Measurements from ENCODE around the gene MRPS23.

DNA sequence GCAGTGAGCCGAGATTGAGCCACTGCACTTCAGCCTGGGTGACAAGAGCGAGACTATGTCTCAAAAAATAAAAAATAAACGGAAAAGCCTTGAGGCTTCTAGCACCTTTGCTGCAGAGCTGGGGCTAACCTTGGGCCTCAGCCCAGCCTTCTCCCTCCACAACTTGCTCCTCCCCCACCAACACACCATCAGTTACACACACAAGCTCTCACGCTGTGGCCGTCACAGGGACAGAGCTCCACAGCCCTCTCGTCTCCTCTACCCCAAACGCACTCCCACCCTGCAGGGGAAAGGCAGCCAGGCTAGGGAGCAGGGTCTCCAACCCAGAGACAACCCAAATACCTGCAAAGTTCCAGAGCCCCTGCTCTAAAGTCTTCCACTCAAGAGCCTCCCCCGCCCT is 22.0 kb upstream of the MRPS23 start:
- TF ChIP-seq EP300 (IDR thresholded peaks at IDR 0.05; ENCODE audit: low read depth) (no peak), POLR2A (IDR thresholded peaks at IDR 0.05) (no peak), POLR2AphosphoS5 (IDR thresholded peaks at IDR 0.05) (no peak)
- TF ChIP-seq, protein P1, sequence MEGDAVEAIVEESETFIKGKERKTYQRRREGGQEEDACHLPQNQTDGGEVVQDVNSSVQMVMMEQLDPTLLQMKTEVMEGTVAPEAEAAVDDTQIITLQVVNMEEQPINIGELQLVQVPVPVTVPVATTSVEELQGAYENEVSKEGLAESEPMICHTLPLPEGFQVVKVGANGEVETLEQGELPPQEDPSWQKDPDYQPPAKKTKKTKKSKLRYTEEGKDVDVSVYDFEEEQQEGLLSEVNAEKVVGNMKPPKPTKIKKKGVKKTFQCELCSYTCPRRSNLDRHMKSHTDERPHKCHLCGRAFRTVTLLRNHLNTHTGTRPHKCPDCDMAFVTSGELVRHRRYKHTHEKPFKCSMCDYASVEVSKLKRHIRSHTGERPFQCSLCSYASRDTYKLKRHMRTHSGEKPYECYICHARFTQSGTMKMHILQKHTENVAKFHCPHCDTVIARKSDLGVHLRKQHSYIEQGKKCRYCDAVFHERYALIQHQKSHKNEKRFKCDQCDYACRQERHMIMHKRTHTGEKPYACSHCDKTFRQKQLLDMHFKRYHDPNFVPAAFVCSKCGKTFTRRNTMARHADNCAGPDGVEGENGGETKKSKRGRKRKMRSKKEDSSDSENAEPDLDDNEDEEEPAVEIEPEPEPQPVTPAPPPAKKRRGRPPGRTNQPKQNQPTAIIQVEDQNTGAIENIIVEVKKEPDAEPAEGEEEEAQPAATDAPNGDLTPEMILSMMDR (IDR thresholded peaks at IDR 0.05), result no peak

Measured in transverse colon (tissue), 4 donors.